ENCODE measurements around the gene PSMC1.

DNA sequence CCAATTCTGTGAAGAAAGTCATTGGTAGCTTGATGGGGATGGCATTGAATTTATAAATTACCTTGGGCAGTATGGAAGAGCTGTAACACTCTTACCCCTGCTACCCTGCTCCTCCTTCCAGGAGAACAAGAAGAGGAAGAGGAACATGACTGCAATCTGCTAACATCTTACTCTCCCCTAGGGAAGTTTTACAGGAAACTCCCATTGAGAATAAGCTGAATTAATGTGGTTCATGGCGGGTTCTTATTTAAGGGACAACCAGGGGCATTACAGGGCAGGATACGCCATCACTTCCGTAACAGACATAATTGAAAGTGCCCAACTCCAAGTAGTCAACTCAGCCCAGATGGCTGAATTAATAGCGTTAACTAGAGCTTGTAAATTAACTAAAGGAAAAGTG lies 9.4 kb upstream of the PSMC1 start:
- TF ChIP-seq, protein P1, sequence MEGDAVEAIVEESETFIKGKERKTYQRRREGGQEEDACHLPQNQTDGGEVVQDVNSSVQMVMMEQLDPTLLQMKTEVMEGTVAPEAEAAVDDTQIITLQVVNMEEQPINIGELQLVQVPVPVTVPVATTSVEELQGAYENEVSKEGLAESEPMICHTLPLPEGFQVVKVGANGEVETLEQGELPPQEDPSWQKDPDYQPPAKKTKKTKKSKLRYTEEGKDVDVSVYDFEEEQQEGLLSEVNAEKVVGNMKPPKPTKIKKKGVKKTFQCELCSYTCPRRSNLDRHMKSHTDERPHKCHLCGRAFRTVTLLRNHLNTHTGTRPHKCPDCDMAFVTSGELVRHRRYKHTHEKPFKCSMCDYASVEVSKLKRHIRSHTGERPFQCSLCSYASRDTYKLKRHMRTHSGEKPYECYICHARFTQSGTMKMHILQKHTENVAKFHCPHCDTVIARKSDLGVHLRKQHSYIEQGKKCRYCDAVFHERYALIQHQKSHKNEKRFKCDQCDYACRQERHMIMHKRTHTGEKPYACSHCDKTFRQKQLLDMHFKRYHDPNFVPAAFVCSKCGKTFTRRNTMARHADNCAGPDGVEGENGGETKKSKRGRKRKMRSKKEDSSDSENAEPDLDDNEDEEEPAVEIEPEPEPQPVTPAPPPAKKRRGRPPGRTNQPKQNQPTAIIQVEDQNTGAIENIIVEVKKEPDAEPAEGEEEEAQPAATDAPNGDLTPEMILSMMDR (IDR thresholded peaks at IDR 0.05) = no peak
- no peak for TF ChIP-seq POLR2A (IDR thresholded peaks at IDR 0.05; ENCODE audit: low read depth)
- no peak for TF ChIP-seq EP300 (IDR thresholded peaks at IDR 0.05)
- TF ChIP-seq POLR2AphosphoS5 (IDR thresholded peaks at IDR 0.05) = no peak

Data from esophagus muscularis mucosa (tissue), 4 donors.